HG03442 (cell line): ENCODE measurements around the gene SLC36A3.
"Not testable (repeated sequence)": the region's sequence is repeated elsewhere in the genome, so short reads cannot be mapped to it uniquely, and the experiment has no call there.

Source experiments
- ATAC-seq: cut with Tn5 transposase; IDR thresholded peaks from one replicate; pipeline ENCODE4 v1.9.1; 2021; ENCODE audit warnings: mild to moderate bottlenecking, moderate library complexity; ENCODE audit not compliant: unreplicated experiment

Gene SLC36A3

GRCh38 chr5:151240268-151240835 is 63.2 kb downstream of the SLC36A3 start:
- ATAC-seq, result not testable (repeated sequence)

GRCh38 chr5:151239237-151239861 is 64.2 kb downstream of the SLC36A3 start:
- ATAC-seq, result peak; percentile 32

GRCh38 chr5:151238303-151238741 is 65.2 kb downstream of the SLC36A3 start:
- ATAC-seq, result peak; percentile 47

- no peak for ATAC-seq
Observed at GRCh38 chr5:151237685-151238084, 65.9 kb downstream of the SLC36A3 start.

GRCh38 chr5:151236888-151237287 is 66.7 kb downstream of the SLC36A3 start:
- ATAC-seq, result no peak

GRCh38 chr5:151235239-151235571 is 68.4 kb downstream of the SLC36A3 start:
- not testable (repeated sequence) for ATAC-seq

- ATAC-seq, result peak; percentile 70
Observed at GRCh38 chr5:151234476-151235238, 68.9 kb downstream of the SLC36A3 start.

- peak; percentile 32 for ATAC-seq
Observed at GRCh38 chr5:151233616-151234085, 69.9 kb downstream of the SLC36A3 start.

GRCh38 chr5:151231359-151231758 is 72.2 kb downstream of the SLC36A3 start:
- ATAC-seq, result no peak

- no peak for ATAC-seq
Observed at GRCh38 chr5:151230048-151230680, 73.4 kb downstream of the SLC36A3 start.

GRCh38 chr5:151228986-151229385 is 74.6 kb downstream of the SLC36A3 start:
- ATAC-seq, result no peak

- ATAC-seq, result no peak
Observed at GRCh38 chr5:151227918-151228447, 75.6 kb downstream of the SLC36A3 start.
